Activated T-cell treated with anti-CD3 and anti-CD28 coated beads, Interleukin-2, amount 50 U/mL, for 1 hour (primary cell): Measurements from ENCODE around the gene PDCD7.

Source experiments
- DNase-seq: peaks from one replicate; pipeline ENCODE4 v3.0.0-alpha.2; 2020

The PDCD7 gene

DNA sequence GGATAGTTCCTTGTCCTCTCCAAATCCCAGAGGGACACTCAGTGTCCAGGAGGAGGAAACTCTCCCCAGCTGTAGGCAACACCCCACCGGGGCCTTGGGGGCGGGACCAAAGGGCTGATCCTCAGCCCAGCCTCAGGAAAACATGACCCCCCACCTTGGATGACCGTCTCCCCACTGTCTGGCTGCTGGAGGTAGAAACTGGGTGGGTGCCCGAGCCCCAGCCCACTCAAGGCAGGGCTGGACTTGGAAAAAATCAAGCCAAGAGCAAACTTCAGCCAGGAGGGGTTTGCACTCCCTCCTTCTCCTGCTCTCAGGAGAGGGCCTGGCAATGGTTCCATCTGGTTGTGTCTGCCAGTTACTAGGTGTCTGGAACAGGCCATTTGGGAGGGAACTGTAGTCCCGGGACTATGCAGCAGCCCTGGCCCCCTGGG lies 62.2 kb downstream of the PDCD7 start:
- DNase-seq = no peak

DNA sequence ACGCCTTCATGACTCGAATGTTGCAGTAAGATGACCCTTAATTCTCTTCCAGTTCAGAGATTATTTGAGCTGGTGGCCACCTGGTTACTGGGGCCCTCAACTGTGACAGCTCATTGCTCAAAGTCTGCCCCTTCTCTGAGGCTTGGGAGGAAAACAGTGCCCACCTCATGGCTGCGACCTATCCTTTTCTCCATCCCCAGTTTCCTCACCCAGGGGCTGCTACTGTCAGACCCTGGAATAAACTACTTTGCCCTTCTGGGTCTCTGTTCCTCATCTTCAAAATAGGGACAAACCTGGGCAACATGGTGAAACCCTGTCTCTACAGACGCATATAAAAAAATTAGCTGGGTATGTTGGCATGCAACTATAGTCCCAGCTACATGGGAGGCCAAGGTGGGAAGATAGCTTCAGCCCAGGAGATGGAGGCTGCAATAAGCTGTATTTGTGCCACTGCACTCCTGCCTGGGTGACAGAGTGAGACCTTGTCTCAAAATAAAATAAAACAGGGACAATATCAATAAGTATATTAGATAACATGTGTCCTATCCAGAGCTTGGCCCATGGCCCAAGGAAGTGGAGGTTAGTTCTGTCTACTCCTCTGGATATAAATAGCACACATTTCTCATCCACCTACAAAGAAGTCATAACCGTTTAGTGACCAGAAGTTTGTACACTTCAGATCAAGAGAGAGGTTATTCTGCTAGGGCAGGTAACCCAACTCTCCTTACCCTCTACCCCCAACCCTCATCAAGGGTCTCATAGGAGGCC lies 63.6 kb downstream of the PDCD7 start:
- no peak for DNase-seq

DNA sequence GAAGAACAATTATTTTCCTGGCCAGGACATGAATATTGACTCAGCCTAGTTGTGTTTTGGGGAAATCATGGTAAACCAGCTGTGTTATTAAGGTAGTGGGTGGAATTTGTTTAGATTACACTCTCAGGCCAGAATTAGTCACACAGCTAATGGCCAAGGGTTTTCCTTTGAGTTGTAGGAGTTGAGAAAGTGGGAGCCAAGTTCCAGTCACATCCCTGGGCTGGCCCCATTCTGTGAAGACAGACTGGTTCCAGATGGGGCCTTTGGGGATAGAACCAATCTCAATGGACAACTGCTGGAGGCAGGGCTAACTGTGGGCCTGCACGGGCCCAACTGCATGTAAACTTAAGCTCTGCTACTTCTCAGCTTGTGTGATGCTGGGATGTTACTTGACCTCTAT lies 64.4 kb downstream of the PDCD7 start:
- no peak for DNase-seq

DNA sequence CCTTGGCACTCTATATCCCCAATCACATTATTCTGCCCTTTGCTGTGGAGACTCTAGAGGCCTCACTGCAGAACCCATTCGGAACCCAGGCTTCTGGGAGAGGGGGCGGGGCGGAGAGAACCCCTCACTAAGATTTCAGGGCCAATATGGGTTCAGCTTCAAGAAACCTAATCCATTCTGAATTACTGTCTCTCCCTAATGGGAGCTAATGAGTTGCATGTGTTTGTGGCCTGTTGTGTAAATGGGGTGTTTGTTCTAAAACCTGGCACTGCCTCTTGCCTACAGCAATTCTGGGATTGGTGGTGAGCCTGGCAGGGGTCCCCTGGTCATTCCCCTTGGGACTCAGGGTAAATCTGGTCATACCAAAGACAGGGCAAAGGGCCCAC lies 65.2 kb downstream of the PDCD7 start:
- DNase-seq = no peak

DNA sequence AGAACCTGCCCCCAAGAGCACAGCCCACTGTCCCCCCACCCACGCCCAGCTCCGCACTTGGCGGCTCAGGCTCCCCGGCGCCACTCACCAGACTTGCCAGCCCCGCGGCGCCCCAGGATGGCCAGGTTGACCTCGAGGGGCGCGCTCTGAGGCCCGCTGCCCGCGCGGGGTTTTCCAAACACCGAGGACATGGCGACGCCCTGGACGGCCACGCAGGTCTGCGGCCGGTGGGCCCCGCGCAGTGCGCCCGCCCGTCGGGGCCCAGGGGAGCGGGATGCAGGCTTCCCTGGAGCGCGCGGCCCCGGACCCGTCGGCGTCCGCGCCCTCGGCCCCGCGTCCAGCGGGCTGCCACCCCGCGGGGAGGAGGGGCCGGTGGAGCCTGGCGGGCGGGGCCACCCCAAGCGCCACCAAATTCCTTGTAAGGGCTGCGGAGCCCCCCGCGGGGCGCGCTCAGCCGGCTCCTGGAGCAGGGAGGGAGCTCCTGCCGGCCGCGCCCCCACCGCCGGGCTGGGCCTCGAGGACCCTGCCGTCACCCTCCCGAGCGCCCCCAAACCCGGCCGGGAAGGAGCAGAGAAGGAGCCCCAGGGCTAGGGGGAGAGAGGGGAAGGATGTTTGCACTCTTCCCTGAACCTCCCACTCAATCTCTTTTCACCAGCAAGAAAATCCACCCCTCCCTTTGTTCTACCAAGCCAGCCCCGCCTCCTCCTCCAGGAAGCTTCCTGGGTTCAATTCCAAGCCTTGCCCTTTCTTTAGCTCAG lies 65.8 kb downstream of the PDCD7 start, which contains the start of gene RASL12:
RASL12 (minus strand) TSS at position 347 of the 758 bp plus-strand sequence; CDS start at position 191, 156 bp downstream.
- DNase-seq = no peak
